ENCODE measurements around the gene PARD3B. TPM values are rescaled to one million over a fixed set of nuclear protein-coding genes. Genes with fewer than 3 reads are reported as not detected.

PARD3B gene
- total and polyA plus RNA-seq, 7 donors, result 0.42 to 6.0 (median 4.8) TPM

GRCh38 chr2:205280596-205281236 is 735.4 kb downstream of the PARD3B start:
- no peak for TF ChIP-seq CTCF (IDR thresholded peaks at IDR 0.05)
- no peak for ATAC-seq
- 56 to 61% (median 58%) methylated on average over 5 of the region's 5 CpGs for WGBS, 3 donors
- DNase-seq, result no peak
- no peaks in the 10 kb centered on the region for H3K4me1 ChIP-seq
- intact Hi-C loops (cut with DNase I), result no loop called here
- no peak overlapping the region for H3K27ac ChIP-seq
- H3K36me3 ChIP-seq (ENCODE audit: insufficient read depth in 1 of 2, low read depth in 1 of 2), result no peaks in the 10 kb centered on the region
- no peak overlapping the region for H3K4me3 ChIP-seq
- no peaks in the 10 kb centered on the region for H3K9me3 ChIP-seq
- H3K27me3 ChIP-seq (ENCODE audit: insufficient read depth in 3 of 3, low read length in 2 of 3), result no peaks in the 10 kb centered on the region

DNA sequence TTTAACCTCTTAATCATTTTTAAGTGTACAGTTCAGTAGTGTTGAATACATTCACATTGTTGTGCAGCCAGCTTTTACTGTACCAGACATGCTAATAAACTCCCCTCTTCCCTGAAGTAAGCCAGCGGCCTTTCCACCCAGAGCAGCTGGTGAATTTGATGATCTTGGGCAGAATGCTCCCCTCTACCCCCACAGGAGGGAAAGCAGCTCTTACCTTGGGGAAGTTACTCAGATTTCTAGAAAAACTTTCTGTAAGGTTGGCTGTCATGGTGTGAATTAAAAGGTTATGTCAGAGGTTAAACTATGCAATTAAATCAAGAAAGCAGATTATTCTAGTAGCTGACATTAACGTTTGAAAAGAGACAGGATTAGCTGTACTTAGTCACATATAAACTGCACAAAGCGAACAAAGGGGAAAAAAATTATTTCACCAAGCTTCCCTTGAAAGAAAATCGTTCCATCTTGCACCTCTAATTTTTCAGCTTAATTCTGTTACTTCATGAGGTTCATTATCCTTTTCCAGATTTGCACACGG is 738.5 kb downstream of the PARD3B start:
- intact Hi-C loops (cut with DNase I), result no loop called here
- no peak overlapping the region for H3K4me3 ChIP-seq
- DNase-seq (no peak), ATAC-seq (no peak)
- no peaks in the 10 kb centered on the region for H3K36me3 ChIP-seq (ENCODE audit: insufficient read depth in 1 of 2, low read depth in 1 of 2)
- H3K9me3 ChIP-seq, result no peaks in the 10 kb centered on the region
- no peaks in the 10 kb centered on the region for H3K4me1 ChIP-seq
- TF ChIP-seq CTCF (IDR thresholded peaks at IDR 0.05), result no peak
- WGBS, 3 donors, result 73 to 77% (median 73%) methylated on average over 5 of the region's 5 CpGs
- no peaks in the 10 kb centered on the region for H3K27me3 ChIP-seq (ENCODE audit: insufficient read depth in 3 of 3, low read length in 2 of 3)
- H3K27ac ChIP-seq, result no peak overlapping the region

DNA sequence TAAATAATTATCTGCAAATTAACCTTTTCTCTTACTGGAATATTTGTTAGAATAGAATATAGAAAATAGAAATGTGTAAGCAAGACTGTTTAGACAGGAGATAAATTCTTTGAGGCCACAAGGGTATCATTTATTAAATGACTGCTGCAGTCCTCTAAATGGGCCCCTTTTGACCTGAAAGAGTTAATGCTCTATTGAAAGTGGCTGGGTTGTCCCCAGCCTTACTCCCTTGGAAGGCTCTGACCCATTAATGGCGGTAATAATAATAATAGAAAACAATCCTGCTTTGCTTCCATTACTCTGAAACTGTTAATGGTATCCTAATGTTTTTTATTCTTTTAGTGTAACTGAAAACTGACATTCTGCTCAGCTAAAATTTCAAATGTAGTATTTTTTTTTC is 739.1 kb downstream of the PARD3B start:
- TF ChIP-seq CTCF (IDR thresholded peaks at IDR 0.05), result no peak
- Histone ChIP-seq H3K4me3 (no peak overlapping the region), H3K4me1 (no peaks in the 10 kb centered on the region), H3K27me3 (ENCODE audit: insufficient read depth in 3 of 3, low read length in 2 of 3) (no peaks in the 10 kb centered on the region), H3K27ac (no peak overlapping the region), H3K36me3 (ENCODE audit: insufficient read depth in 1 of 2, low read depth in 1 of 2) (no peaks in the 10 kb centered on the region), H3K9me3 (no peaks in the 10 kb centered on the region)
- ATAC-seq (no peak), DNase-seq (no peak)
- intact Hi-C loops (cut with DNase I), result no loop called here
- 76 to 83% (median 81%) methylated on average over 1 of the region's 1 CpG for WGBS, 3 donors

DNA sequence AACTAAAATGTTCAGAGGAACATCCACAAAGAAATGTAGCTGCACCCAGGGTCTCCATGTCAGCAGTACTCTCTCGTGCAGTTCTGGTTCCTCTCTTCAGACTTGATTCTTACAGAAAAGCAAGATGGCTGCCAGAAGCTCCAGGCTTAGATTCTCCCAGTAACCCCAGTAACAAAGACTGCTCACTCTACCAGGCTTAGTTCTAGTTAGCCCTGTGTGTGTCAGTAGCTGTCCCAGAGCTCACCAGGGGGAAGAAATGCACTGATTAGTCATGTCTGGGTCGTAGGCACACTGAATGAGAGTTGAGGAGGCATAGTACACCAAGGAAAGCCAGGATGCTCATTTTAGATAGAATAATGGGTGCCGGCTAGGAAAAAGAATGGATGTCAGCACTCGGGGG is 742.0 kb downstream of the PARD3B start:
- no peak for TF ChIP-seq CTCF (IDR thresholded peaks at IDR 0.05)
- no peak for DNase-seq
- Histone ChIP-seq H3K27ac (no peak overlapping the region), H3K4me1 (no peaks in the 10 kb centered on the region), H3K4me3 (no peak overlapping the region), H3K36me3 (ENCODE audit: insufficient read depth in 1 of 2, low read depth in 1 of 2) (no peaks in the 10 kb centered on the region), H3K9me3 (no peaks in the 10 kb centered on the region), H3K27me3 (ENCODE audit: insufficient read depth in 3 of 3, low read length in 2 of 3) (no peaks in the 10 kb centered on the region)
- intact Hi-C loops (cut with DNase I), result no loop called here
- no peak for ATAC-seq
- 86 to 93% (median 92%) methylated on average over 4 of the region's 4 CpGs for WGBS, 3 donors

DNA sequence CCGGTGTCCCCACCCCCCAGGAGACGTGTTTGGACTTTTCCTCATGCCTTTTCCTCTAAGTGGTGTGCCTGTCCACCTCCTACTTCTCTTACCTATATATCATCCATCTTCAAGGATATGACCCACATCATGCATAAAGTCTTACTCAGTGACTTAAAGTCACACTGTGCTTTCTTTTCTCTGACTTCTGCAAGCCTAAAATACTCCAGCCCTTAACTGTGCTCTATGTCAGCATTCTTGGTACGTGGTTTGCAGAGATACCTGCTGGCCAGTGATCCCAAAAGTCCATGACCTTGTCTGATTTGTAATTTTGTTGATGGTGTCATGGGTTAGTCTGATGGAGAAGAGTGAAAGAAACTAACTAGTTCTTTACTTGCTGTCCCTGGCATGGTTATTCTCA is 743.4 kb downstream of the PARD3B start:
- WGBS, 3 donors, result 88 to 95% (median 91%) methylated on average over 3 of the region's 3 CpGs
- intact Hi-C loops (cut with DNase I), result no loop called here
- Histone ChIP-seq H3K9me3 (no peaks in the 10 kb centered on the region), H3K4me1 (no peaks in the 10 kb centered on the region), H3K36me3 (ENCODE audit: insufficient read depth in 1 of 2, low read depth in 1 of 2) (no peaks in the 10 kb centered on the region), H3K27ac (no peak overlapping the region), H3K4me3 (no peak overlapping the region), H3K27me3 (ENCODE audit: insufficient read depth in 3 of 3, low read length in 2 of 3) (no peaks in the 10 kb centered on the region)
- no peak for ATAC-seq
- TF ChIP-seq CTCF (IDR thresholded peaks at IDR 0.05), result no peak
- no peak for DNase-seq
